GM12875 (cell line): ENCODE data around the gene PCGF2.

Source experiments
- H3K4me3 ChIP-seq: one replicate; pipeline ENCODE4 v1.5.1; 2011; ENCODE audit warnings: low read depth, low read length, control low read depth
- TF ChIP-seq, protein P1 (sequence below): IDR thresholded peaks from 2 replicates; pipeline ENCODE4 v1.5.1; 2011; ENCODE audit warnings: low read depth, mild to moderate bottlenecking, control low read depth, inconsistent platforms, low read length, moderate library complexity, borderline replicate concordance; ENCODE audit not compliant: insufficient read depth

The PCGF2 gene

DNA sequence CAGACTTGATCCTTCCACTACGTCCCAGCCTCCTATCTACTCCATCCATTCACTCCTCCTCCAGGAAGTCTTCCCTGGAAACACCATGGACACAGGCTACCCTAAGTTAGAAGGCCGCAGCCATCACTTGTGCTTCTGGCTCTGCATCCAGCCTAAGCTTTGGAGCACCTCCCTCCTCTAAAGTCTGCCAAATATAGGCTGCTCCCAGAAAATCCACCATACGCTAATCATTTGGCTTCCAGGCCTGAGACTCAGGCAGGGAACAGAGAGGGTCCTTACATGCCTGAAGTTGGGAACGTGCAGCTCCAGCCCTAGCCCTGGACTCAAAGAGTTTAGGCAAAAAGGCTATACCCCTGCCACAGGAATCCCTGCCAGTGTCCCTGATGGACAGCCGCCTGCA, 6.7 kb downstream of the PCGF2 start:
- H3K4me3 ChIP-seq, result no peak overlapping the region

GRCh38 chr17:38740806-38741205, 7.3 kb downstream of the PCGF2 start:
- TF ChIP-seq, protein P1, sequence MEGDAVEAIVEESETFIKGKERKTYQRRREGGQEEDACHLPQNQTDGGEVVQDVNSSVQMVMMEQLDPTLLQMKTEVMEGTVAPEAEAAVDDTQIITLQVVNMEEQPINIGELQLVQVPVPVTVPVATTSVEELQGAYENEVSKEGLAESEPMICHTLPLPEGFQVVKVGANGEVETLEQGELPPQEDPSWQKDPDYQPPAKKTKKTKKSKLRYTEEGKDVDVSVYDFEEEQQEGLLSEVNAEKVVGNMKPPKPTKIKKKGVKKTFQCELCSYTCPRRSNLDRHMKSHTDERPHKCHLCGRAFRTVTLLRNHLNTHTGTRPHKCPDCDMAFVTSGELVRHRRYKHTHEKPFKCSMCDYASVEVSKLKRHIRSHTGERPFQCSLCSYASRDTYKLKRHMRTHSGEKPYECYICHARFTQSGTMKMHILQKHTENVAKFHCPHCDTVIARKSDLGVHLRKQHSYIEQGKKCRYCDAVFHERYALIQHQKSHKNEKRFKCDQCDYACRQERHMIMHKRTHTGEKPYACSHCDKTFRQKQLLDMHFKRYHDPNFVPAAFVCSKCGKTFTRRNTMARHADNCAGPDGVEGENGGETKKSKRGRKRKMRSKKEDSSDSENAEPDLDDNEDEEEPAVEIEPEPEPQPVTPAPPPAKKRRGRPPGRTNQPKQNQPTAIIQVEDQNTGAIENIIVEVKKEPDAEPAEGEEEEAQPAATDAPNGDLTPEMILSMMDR, result no peak
- no peak overlapping the region for H3K4me3 ChIP-seq

More for the DNA sequence above, 6.7 kb downstream of the PCGF2 start:
- TF ChIP-seq, protein P1, result no peak

- no peak overlapping the region for H3K4me3 ChIP-seq
- TF ChIP-seq, protein P1, result no peak
Observed at GRCh38 chr17:38740044-38740443, 8.1 kb downstream of the PCGF2 start.

DNA sequence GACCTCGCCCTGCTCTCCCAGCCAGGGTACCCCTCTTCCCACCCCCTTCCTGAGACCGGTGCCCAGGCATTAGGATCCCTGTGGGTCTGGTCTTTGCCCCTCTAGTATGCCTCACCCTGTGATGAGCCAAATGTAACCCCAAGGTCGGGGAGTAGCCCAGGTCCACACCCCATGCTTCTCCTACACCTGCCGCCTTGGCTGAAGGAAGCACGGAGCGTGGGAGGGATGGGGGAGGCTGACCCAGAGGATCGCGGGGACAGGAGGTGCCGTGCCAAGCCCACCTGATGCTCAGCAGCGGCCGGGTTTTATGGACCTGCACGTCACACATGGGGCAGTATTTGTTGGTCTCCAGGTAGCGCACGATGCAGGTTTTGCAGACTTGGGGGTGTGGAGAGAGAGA, 8.8 kb downstream of the PCGF2 start:
- no peak overlapping the region for H3K4me3 ChIP-seq
- TF ChIP-seq, protein P1, result no peak

- TF ChIP-seq, protein P1, result no peak
Observed at GRCh38 chr17:38738686-38739085, 9.4 kb downstream of the PCGF2 start.

GRCh38 chr17:38738007-38738662, 10.0 kb downstream of the PCGF2 start:
- TF ChIP-seq, protein P1, result no peak
- no peak overlapping the region for H3K4me3 ChIP-seq

More at GRCh38 chr17:38738686-38739085, 9.4 kb downstream of the PCGF2 start:
- H3K4me3 ChIP-seq, result no peak overlapping the region
